Effector memory CD4-positive, alpha-beta T cell (primary cell): ENCODE results near the gene LAG3.

Experiments used
- DNase-seq, 3 donors: peaks; one replicate each; pipeline ENCODE4 v3.0.0-alpha.2; 2020
- H3K27ac ChIP-seq: 2 replicates; pipeline ENCODE4 v1.7.0; 2013; ENCODE audit warnings: mild to moderate bottlenecking, low read length, moderate library complexity; ENCODE audit not compliant: insufficient read depth, poor library complexity, severe bottlenecking
- H3K27me3 ChIP-seq: replicated peaks from 2 replicates; pipeline ENCODE4 v1.7.0; 2013; ENCODE audit warnings: mild to moderate bottlenecking, low read length; ENCODE audit not compliant: insufficient read depth, control insufficient read depth, poor library complexity, severe bottlenecking
- H3K36me3 ChIP-seq: 2 replicates; pipeline ENCODE4 v1.7.0; 2013; ENCODE audit warnings: mild to moderate bottlenecking, low read length, moderate library complexity; ENCODE audit not compliant: control insufficient read depth, insufficient read depth
- H3K4me1 ChIP-seq: 2 replicates; pipeline ENCODE4 v1.7.0; 2013; ENCODE audit warnings: low read length, mild to moderate bottlenecking; ENCODE audit not compliant: control insufficient read depth, insufficient read depth, poor library complexity, severe bottlenecking
- H3K4me3 ChIP-seq: 2 replicates; pipeline ENCODE4 v1.7.0; 2013; ENCODE audit warnings: low read length, low read depth, mild to moderate bottlenecking; ENCODE audit not compliant: insufficient read depth, poor library complexity, severe bottlenecking
- H3K9me3 ChIP-seq: 2 replicates; pipeline ENCODE4 v1.7.0; 2013; ENCODE audit warnings: mild to moderate bottlenecking, low read length, moderate library complexity; ENCODE audit not compliant: control insufficient read depth

Gene LAG3

GRCh38 chr12:6752921-6753771 lies 19.2 kb upstream of the LAG3 start, which contains the start of gene MLF2:
MLF2 (minus strand) TSS chr12:6753141; CDS start chr12:6752334, 807 bp downstream.
- H3K27ac ChIP-seq = peak within 1 kb of the TSS; percentile 91
- peak within 1 kb of the TSS; percentile 81 for H3K4me3 ChIP-seq
- DNase-seq = peak; percentile 93 to 95 (median 95)
- H3K4me1 ChIP-seq = peaks cover 9% of the 10 kb centered on the region
- peaks cover 29% of the 10 kb centered on the region for H3K36me3 ChIP-seq
- H3K27me3 ChIP-seq = no peaks in the 10 kb centered on the region
- no peaks in the 10 kb centered on the region for H3K9me3 ChIP-seq

GRCh38 chr12:6753772-6754356 lies 18.5 kb upstream of the LAG3 start:
- H3K9me3 ChIP-seq = no peaks in the 10 kb centered on the region
- H3K4me3 ChIP-seq = peak overlapping the region; percentile 81
- H3K27ac ChIP-seq = peak overlapping the region; percentile 91
- peaks cover 9% of the 10 kb centered on the region for H3K4me1 ChIP-seq
- H3K27me3 ChIP-seq = no peaks in the 10 kb centered on the region
- H3K36me3 ChIP-seq = peaks cover 22% of the 10 kb centered on the region
- no peak for DNase-seq

GRCh38 chr12:6754411-6754810 lies 17.9 kb upstream of the LAG3 start:
- Histone ChIP-seq H3K4me1 (peaks cover 9% of the 10 kb centered on the region), H3K9me3 (no peaks in the 10 kb centered on the region), H3K4me3 (no peak overlapping the region), H3K36me3 (peaks cover 17% of the 10 kb centered on the region), H3K27me3 (no peaks in the 10 kb centered on the region), H3K27ac (no peak overlapping the region)
- no peak for DNase-seq

- Histone ChIP-seq H3K4me1 (peaks cover 4% of the 10 kb centered on the region), H3K9me3 (no peaks in the 10 kb centered on the region), H3K36me3 (no peaks in the 10 kb centered on the region), H3K27me3 (no peaks in the 10 kb centered on the region), H3K27ac (no peak overlapping the region), H3K4me3 (no peak overlapping the region)
- no peak for DNase-seq
These were observed 15.2 kb upstream of the LAG3 start for GRCh38 chr12:6757028-6757690.

- no peak overlapping the region for H3K27ac ChIP-seq
- no peak overlapping the region for H3K4me3 ChIP-seq
- H3K27me3 ChIP-seq = no peaks in the 10 kb centered on the region
- no peaks in the 10 kb centered on the region for H3K4me1 ChIP-seq
- DNase-seq = no peak
- H3K9me3 ChIP-seq = no peaks in the 10 kb centered on the region
- no peaks in the 10 kb centered on the region for H3K36me3 ChIP-seq
These were observed 13.7 kb upstream of the LAG3 start for GRCh38 chr12:6758506-6759095.

GRCh38 chr12:6759741-6760140 lies 12.6 kb upstream of the LAG3 start:
- Histone ChIP-seq H3K4me3 (no peak overlapping the region), H3K4me1 (no peaks in the 10 kb centered on the region), H3K27me3 (no peaks in the 10 kb centered on the region), H3K27ac (no peak overlapping the region), H3K9me3 (no peaks in the 10 kb centered on the region), H3K36me3 (no peaks in the 10 kb centered on the region)
- DNase-seq = no peak

- H3K4me1 ChIP-seq = peaks cover 21% of the 10 kb centered on the region
- H3K4me3 ChIP-seq = no peak overlapping the region
- no peak overlapping the region for H3K27ac ChIP-seq
- H3K27me3 ChIP-seq = peaks cover 12% of the 10 kb centered on the region
- no peaks in the 10 kb centered on the region for H3K9me3 ChIP-seq
- no peaks in the 10 kb centered on the region for H3K36me3 ChIP-seq
- no peak for DNase-seq
These were observed 8.9 kb upstream of the LAG3 start for GRCh38 chr12:6763380-6763779.

GRCh38 chr12:6764011-6764828 lies 8.1 kb upstream of the LAG3 start:
- no peak overlapping the region for H3K27ac ChIP-seq

GRCh38 chr12:6765048-6765633 lies 7.2 kb upstream of the LAG3 start:
- Histone ChIP-seq H3K4me3 (peak overlapping the region; percentile 53), H3K27ac (no peak overlapping the region), H3K36me3 (no peaks in the 10 kb centered on the region), H3K27me3 (peaks cover 12% of the 10 kb centered on the region), H3K4me1 (peaks cover 21% of the 10 kb centered on the region), H3K9me3 (no peaks in the 10 kb centered on the region)
- no peak for DNase-seq

More at GRCh38 chr12:6764011-6764828, 8.1 kb upstream of the LAG3 start:
- no peak overlapping the region for H3K4me3 ChIP-seq
- H3K4me1 ChIP-seq = peaks cover 21% of the 10 kb centered on the region
- H3K27me3 ChIP-seq = peaks cover 12% of the 10 kb centered on the region
- H3K36me3 ChIP-seq = no peaks in the 10 kb centered on the region
- DNase-seq = peak; percentile 27 to 43 (median 38)
- H3K9me3 ChIP-seq = no peaks in the 10 kb centered on the region
